ENCODE results near the gene TREX2.

TREX2 gene, protein sequence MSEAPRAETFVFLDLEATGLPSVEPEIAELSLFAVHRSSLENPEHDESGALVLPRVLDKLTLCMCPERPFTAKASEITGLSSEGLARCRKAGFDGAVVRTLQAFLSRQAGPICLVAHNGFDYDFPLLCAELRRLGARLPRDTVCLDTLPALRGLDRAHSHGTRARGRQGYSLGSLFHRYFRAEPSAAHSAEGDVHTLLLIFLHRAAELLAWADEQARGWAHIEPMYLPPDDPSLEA

GRCh38 chrX:153445856-153446635 is at the start of gene TREX2:
Gene TREX2, minus strand, starts transcription at chrX:153446056. Its CDS starts 626 bp downstream, at chrX:153445430.
- DNase-seq, result no peak

DNA sequence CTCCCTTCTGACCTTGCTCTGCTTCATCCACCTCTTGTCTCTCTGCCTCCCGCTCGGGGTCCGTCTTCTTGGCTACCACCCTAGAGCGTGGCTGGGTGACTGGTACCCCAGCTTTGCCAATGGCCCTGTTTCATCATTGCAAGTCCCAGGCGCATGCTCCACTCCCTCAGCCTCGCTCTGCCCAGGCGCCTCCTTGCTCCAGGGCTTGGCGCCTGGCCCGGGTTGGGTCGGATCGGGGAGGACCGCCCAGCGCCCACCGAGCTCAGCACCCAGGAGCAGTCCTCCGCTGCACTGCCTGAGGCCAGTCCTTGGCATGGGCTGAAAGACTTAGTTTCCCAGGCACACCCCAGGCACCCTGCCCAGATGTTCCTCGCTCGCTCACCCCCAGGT is 49.5 kb upstream of the TREX2 start:
- no peak for DNase-seq

- DNase-seq, result no peak
These were observed 48.9 kb upstream of the TREX2 start, which contains the start of gene BGN for GRCh38 chrX:153494541-153495361. Gene BGN, plus strand, starts transcription at chrX:153494980. Its CDS starts 9,652 bp downstream, at chrX:153504632.

DNA sequence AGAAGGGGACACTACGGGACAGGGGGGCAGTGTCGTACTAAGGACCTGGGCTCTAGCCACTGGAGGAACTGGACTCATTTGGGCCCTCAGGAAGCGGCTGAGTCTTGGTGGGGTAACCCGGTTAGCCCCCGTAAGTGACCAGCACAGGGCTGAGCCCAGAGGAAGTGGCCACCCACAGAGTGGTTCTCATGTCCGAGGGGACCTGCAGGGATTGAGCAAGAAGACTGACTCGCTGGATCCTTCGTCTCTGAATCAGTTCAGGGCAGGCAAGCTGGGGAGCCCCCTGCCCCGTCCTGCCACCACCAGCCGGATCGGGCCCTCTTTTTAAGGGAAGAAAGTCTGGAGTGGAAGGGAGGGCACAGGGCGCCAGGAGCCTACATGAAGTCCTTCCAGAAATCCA is 48.2 kb upstream of the TREX2 start:
- no peak for DNase-seq

GRCh38 chrX:153493085-153493484 is 47.2 kb upstream of the TREX2 start:
- no peak for DNase-seq

- no peak for DNase-seq
These were observed 46.7 kb upstream of the TREX2 start for GRCh38 chrX:153492543-153492942.

- no peak for DNase-seq
These were observed 46.1 kb upstream of the TREX2 start for GRCh38 chrX:153491918-153492317.

DNA sequence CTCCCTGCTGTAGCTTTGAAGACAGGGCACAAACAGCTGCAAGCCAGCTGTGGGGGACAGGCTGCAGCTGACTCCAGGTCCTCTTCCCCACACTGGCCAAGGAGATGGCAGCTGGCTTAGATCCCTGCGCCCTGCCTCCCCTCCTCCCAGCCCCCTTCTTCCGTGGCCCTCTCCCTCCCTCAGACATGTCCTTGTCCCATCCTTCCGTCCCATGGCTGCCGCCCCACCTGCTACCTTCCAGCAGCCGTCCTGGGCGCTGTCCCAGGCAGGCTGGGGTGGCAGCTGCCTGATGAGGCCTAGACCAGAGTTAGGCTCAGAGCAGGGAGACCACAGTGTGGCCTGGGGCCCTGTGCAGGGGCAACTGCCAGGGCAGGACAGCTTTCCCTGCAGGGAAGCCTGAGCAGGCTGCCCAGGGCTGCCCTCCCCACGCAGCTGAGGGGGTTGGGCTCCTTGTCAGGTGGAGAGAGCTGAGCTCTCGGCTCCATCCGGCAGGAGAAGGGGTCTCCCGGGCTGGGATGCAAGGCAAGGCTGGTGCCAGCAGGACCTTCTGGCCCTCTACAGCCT is 45.6 kb upstream of the TREX2 start:
- no peak for DNase-seq

DNA sequence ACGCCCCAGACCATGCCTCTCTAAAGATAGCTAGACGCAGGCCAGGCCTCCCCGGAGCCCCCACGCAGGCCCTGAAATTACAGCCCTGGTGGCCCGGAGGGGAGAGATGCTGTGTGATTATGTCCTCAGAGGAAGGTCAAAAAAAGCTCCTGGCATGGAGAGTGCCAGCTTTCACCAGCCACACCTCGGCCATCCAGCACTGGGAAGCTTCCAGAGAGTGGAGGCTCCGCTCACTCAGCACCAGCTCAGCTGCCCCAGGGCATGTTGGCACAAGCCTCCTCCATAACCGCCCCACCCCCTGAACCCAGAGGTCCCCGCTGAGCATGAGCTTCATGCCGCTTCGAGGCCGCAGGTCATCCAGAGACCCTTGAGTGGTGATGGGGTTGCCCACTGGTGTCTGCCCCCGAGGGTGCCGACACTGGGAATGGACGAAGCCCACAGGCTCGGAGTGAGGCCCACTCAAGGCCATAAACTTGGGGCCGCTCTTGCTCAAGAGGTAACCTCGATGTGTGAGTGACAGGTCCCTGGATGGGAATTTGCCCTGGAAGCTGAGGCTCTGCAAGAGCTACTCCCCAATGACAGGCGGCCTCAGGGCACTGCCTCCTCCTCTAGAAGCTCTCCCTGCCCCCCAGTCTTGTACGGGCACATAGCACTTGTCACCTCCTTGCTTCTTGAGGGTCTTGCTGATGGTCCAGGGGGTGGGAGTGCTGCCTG is 44.5 kb upstream of the TREX2 start:
- DNase-seq, result no peak

GRCh38 chrX:153488231-153488914 is 42.5 kb upstream of the TREX2 start:
- DNase-seq, result no peak

- DNase-seq, result no peak
These were observed 41.8 kb upstream of the TREX2 start for GRCh38 chrX:153487590-153488071.

- DNase-seq, result no peak
These were observed 40.3 kb upstream of the TREX2 start for GRCh38 chrX:153486171-153486570.

DNA sequence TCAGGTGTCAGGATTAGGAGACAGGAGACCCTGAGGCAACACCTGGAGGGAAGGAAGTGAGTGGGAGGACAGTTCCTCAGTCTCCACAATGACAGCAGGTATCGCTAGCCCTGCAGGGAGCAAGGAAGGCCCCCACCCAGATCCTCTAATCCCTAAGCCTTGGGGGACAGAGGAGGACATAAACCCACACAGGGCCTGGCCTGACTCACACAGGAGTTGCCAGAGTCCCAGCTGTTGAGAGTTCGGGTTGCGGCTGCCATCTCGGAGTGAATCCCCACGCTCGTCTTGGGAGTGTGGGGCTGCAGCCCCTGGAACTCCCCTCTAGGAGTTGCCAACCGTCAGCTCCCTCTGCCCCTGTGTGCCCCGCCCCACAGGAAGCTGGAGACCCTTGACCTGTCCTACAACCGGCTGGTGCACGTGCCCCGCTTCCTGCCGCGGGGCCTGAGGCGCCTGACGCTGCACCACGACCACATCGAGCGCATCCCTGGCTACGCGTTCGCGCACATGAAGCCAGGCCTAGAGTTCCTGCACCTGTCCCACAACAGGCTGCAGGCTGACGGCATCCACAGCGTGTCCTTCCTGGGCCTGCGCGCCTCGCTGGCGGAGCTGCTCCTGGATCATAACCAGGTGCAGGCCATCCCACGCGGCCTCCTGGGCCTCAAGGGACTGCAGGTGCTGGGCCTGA is 39.7 kb upstream of the TREX2 start:
- no peak for DNase-seq

DNA sequence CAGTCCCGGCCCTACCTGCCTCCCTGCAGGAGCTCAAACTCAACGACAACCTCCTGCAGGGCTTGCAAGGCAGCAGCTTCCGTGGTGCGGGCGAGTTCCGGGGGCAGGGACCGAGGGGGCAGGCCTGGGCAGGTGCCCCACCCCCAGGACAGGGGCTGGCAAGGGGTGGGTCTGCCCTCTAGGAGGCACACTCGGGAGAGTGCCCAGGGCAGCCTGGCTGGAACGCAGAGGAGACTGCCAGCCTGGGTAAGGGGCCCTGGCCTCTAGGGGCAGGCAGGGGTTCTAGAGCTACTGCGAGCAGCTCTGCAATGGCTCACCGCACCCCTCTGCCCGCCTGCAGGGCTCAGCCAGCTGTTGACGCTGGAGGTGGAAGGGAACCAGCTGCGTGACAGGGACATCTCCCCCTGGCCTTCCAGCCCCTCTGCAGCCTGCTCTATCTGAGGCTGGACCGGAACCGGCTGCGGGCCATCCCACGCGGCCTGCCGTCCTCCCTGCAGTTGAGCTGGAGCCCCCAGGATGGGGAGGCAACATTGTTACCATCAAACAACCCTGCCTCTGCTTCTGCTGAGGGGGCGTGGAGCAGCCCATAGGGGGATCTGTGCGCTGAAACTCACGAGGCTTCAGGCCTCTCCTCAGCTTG is 36.6 kb upstream of the TREX2 start:
- DNase-seq, result no peak

- DNase-seq, result no peak
These were observed 35.2 kb upstream of the TREX2 start for GRCh38 chrX:153481043-153481442.

GRCh38 chrX:153478746-153479145 is 32.9 kb upstream of the TREX2 start:
- DNase-seq, result no peak

DNA sequence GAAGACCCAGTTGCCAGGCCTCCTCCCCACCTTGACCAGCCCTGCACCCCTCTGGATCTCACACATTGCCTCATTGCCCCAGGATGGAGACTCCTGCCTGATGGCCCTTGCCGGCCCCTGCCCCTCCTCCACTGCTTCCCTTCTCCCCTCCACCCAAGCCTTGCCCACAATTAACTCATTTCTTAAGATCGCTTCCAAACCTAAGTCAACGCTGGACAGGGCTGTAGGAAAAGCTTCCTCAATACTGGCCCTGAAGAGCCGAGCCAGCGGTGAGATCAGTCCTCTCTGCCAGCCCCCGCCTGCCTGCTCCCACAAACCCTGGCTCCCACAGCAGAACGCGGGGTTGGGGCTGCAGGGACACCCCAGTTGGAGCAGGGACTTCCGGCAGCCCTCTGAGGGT is 32.0 kb upstream of the TREX2 start:
- no peak for DNase-seq

GRCh38 chrX:153477364-153477857 is 31.6 kb upstream of the TREX2 start:
- DNase-seq, result no peak

DNA sequence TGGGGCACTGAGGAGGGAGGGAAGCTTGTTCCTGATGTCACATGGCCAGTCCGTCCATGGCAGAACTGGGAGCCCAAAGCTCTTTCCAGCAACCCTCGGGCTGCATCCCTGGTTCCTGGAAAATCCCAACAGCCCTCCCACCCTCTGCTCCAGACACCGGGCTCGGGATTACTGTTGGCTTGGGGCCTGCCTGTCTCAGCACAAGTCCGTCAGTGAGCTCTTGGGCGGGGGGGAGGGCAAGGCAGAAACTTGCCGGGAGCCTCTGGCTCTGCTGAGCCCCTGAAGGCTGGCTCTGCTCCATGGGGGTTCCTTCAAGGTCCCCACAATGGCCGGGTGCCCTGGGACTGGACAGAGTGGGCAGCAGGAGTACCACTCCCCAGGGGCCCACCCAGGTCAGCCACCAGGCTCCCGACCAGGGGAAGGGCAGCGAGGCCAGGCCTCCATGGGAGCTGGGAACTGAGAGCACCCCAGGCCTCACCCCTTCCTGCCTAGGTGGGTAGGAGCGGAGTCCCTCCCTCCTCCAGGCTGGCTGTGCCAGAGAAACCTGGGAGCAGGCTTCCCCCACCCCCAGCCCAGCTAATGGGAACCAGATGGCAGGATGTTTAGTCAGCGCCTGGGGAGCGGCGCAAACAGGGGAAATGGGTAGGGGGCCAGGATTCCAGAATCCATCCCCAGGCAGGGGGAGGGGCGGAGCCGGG is 31.0 kb upstream of the TREX2 start:
- DNase-seq, result no peak

GRCh38 chrX:153475751-153476281 is 30.0 kb upstream of the TREX2 start:
- DNase-seq, result no peak
